K562 (cell line): ENCODE data around the gene SH3GL3. TPM values are rescaled to one million over a fixed set of nuclear protein-coding genes. Genes with fewer than 3 reads are reported as not detected.

Experiments used
- ATAC-seq: fragments of 200-7000 bp; cut with Tn5 transposase; 3 replicates; pipeline ENCODE4 v1.9.1; 2020; ENCODE audit warnings: moderate library complexity
- BruUV-seq: library from RNA; stranded (reverse); fragments of 400-500 nt; replicated peaks from 2 replicates; lab custom pipeline; 2021; lab: Mats Ljungman, UMichigan
- CTCF ChIA-PET: fragments of 300-600 bp; formaldehyde crosslinking; extraction: SDS; loops from one replicate; lab custom pipeline; 2021; ENCODE audit warnings: low intra/inter-chr PET ratio; lab: Yijun Ruan, JAX
- POLR2A ChIA-PET: fragments of 300-600, 350-650 bp; sonication (Branson Sonifier 250); formaldehyde crosslinking; extraction: SDS; loops from one replicate; lab custom pipeline; 2021; ENCODE audit warnings: antibody characterized with exemption, inconsistent platforms; lab: Yijun Ruan, JAX
- DNase-seq, 4 experiments: peaks; one replicate each; pipeline versions ENCODE4 v3.0.0 to v3.0.0-alpha.2; 2011 to 2018; ENCODE audit warnings: low spot score in 3 of 4, mixed read lengths in 3 of 4; ENCODE audit errors: extremely low read depth in 1 of 4
- FAIRE-seq: peaks from 2 replicates; lab custom pipeline; 2011; peaks lifted over from hg19 to GRCh38; lab: Jason Lieb, UNC
- H2AFZ ChIP-seq: 2 replicates; pipeline ENCODE4 v1.6.0; 2011; ENCODE audit warnings: low read depth, low read length, control low read depth, inconsistent platforms
- H3K27ac ChIP-seq: fragments of 200-600 bp; 3 replicates; pipeline ENCODE4 v1.8.0; 2011; ENCODE audit warnings: low read depth, mild to moderate bottlenecking, control low read depth, inconsistent platforms, low read length, moderate library complexity, mixed read lengths; ENCODE audit errors: extremely low read depth
- H3K27me3 ChIP-seq, 2 experiments: fragments of 300-600 bp in 1 of 2; 2 replicates in 1 of 2; 3 replicates in 1 of 2; pipeline versions ENCODE4 v1.6.0 to v1.8.0; 2011; ENCODE audit warnings: inconsistent platforms in 2 of 2, low read length in 2 of 2, mild to moderate bottlenecking in 1 of 2, mixed read lengths in 1 of 2, moderate library complexity in 1 of 2; ENCODE audit not compliant: control insufficient read depth in 2 of 2, insufficient read depth in 2 of 2
- H3K36me3 ChIP-seq: fragments of 300-600 bp; 3 replicates; pipeline ENCODE4 v1.8.0; 2011; ENCODE audit warnings: mild to moderate bottlenecking, low read length, inconsistent platforms; ENCODE audit not compliant: control insufficient read depth, insufficient read depth
- H3K4me1 ChIP-seq, 2 experiments: fragments of 200-600 bp in 1 of 2; replicated peaks in 1 of 2; 2 replicates in 1 of 2; 3 replicates in 1 of 2; pipeline versions ENCODE4 v1.5.1 to v1.8.0; 2011; ENCODE audit warnings: inconsistent platforms in 2 of 2, low read length in 2 of 2, mild to moderate bottlenecking in 1 of 2, mixed read lengths in 1 of 2, moderate library complexity in 1 of 2; ENCODE audit not compliant: control insufficient read depth in 2 of 2, insufficient read depth in 2 of 2
- H3K4me2 ChIP-seq: 2 replicates; pipeline ENCODE4 v1.6.1; 2011; ENCODE audit warnings: low read length, control low read depth, inconsistent platforms, mixed read lengths; ENCODE audit not compliant: insufficient read depth
- H3K4me3 ChIP-seq: fragments of 200-600 bp; sonication (generic), shearing (Covaris generic); 2 replicates; pipeline ENCODE4 v1.5.1; 2016; ENCODE audit warnings: control low read depth, inconsistent platforms
- H3K79me2 ChIP-seq: fragments of 200-600 bp; 3 replicates; pipeline ENCODE4 v1.8.0; 2011; ENCODE audit warnings: low read length, inconsistent platforms; ENCODE audit not compliant: control insufficient read depth, insufficient read depth
- H3K9ac ChIP-seq, 2 experiments: 2 replicates each; pipeline versions ENCODE4 v1.6.0 to v1.6.1; 2011; ENCODE audit warnings: low read depth in 2 of 2, low read length in 2 of 2, control low read depth in 1 of 2, inconsistent platforms in 1 of 2, mild to moderate bottlenecking in 1 of 2, mixed read lengths in 1 of 2; ENCODE audit not compliant: insufficient read depth in 1 of 2
- H3K9me1 ChIP-seq: one replicate; pipeline ENCODE4 v1.6.0; 2011; ENCODE audit warnings: inconsistent platforms, mild to moderate bottlenecking, low read length, moderate library complexity; ENCODE audit not compliant: control insufficient read depth, insufficient read depth
- H3K9me3 ChIP-seq: replicated peaks from 2 replicates; pipeline ENCODE4 v1.5.1; 2011; ENCODE audit warnings: low read depth, low read length, inconsistent platforms; ENCODE audit not compliant: control insufficient read depth, insufficient read depth
- H4K20me1 ChIP-seq: replicated peaks from 2 replicates; pipeline ENCODE4 v1.6.1; 2011; ENCODE audit warnings: low read length, inconsistent platforms, mixed read lengths; ENCODE audit not compliant: control insufficient read depth, insufficient read depth
- CEBPB ChIP-seq: fragments of 450-650 bp; IDR thresholded peaks from 2 replicates; pipeline ENCODE4 v1.6.1; 2016; ENCODE audit warnings: missing genetic modification characterization, missing compliant biosample characterization
- CEBPG ChIP-seq, 3 experiments: fragments of 200-800 bp in 1 of 3; sonication (Bioruptor generic) in 1 of 3; sonication (generic) in 1 of 3; formaldehyde crosslinking in 1 of 3; IDR thresholded peaks in 2 of 3; conservative IDR thresholded peaks in 1 of 3; 2 replicates each; pipeline versions ENCODE4 v1.6.1 to v1.8.0; 2016 to 2022; ENCODE audit warnings: missing compliant biosample characterization in 2 of 3, missing genetic modification characterization in 2 of 3, mild to moderate bottlenecking in 1 of 3, missing genetic modification reagents in 1 of 3
- TRIM24 ChIP-seq, 2 experiments: fragments of 450-650 bp; IDR thresholded peaks; 2 replicates each; pipeline ENCODE4 v1.6.1; 2016
- U2AF2 ChIP-seq: fragments of 200-400 bp; formaldehyde crosslinking; optimal IDR thresholded peaks from 2 replicates; pipeline ENCODE3; 2017; ENCODE audit warnings: low read depth, mild to moderate bottlenecking, low read length
- USF2 ChIP-seq: sonication (generic); formaldehyde crosslinking; IDR thresholded peaks from 2 replicates; pipeline ENCODE4 v1.5.0; 2020; ENCODE audit warnings: missing genetic modification reagents
- WGBS: fragments of 100-300 bp; shearing (Covaris generic); methylation state at CpG from one replicate; pipeline ENCODE4 v1.1.6; 2016; ENCODE audit warnings: low coverage, mixed read lengths; ENCODE audit not compliant: insufficient coverage; ENCODE audit errors: missing lambda C conversion rate; 5-methylcytosine and 5-hydroxymethylcytosine counted together
- in situ Hi-C: fragments of 300-500 bp; cut with MboI; formaldehyde crosslinking; loops from 4 replicates; pipeline ENCODE4 v1.15.0; 2018; ENCODE audit warnings: inconsistent platforms, mixed read lengths
- intact Hi-C: fragments of 100-400 bp; cut with micrococcal nuclease; formaldehyde crosslinking; loops from 2 replicates; pipeline ENCODE4 v1.14.2; 2022
- polyA plus RNA-seq, 8 experiments: library from polyadenylated mRNA; depleted of rRNA in 4 of 8; stranded (reverse) in 5 of 8; unstranded in 3 of 8; fragments of >200 nt; fragmentation: Nextera tagmentation in 2 of 8; fragmentation: Illumina TruSeq in 1 of 8; extraction: Ambion mirVana in 2 of 8; extraction: Trizol in 1 of 8; gene quantifications; 2 replicates each; pipeline versions ENCODE4 v1.2.1 to v1.2.3, GENCODE V29; 2011 to 2014; ENCODE audit warnings: inconsistent platforms in 1 of 8, missing spikeins in 1 of 8
- total RNA-seq, 7 experiments: library from RNA; depleted of rRNA in 6 of 7; stranded (reverse); fragments of >200 nt in 6 of 7; fragmentation: Illumina TruSeq in 2 of 7; extraction: Trizol in 2 of 7; gene quantifications; 2 replicates each; pipeline versions ENCODE4 v1.2.1 to v1.2.3, GENCODE V29; 2011 to 2021; ENCODE audit warnings: low replicate concordance in 1 of 7

The SH3GL3 gene
- total and polyA plus RNA-seq, 9 of the 15 experiments (the other 6 are each of a cell fraction or from before 2014, with no cell fraction given), result 3.9 to 16.0 (median 9.7) TPM

- TF ChIP-seq USF2 (CRISPR knock-in tag) (no peak), U2AF2 (no peak)
- TF ChIP-seq, all 486 proteins: peak for 0
Measured at GRCh38 chr15:83435202-83435601, 11.9 kb upstream of the SH3GL3 start (continued).

- Histone ChIP-seq H3K4me2 (no peak overlapping the region), H3K9ac (no peak overlapping the region), H3K79me2 (no peaks in the 10 kb centered on the region), H3K36me3 (no peaks in the 10 kb centered on the region), H4K20me1 (0 out of 2 replicates have a peak, but pooled peaks cover 7% of the 10 kb centered on the region), H2AFZ (no peak overlapping the region), H3K9me1 (no peaks in the 10 kb centered on the region), H3K27me3 (peaks cover 0 to 2% of the 10 kb centered on the region in 2 experiments; a peak in 2 of 5 replicates), H3K9me3 (no peaks in the 10 kb centered on the region), H3K4me3 (no peak overlapping the region), H3K27ac (no peak overlapping the region), H3K4me1 (no peaks in the 10 kb centered on the region)
- ATAC-seq, result no peak
- DNase-seq, result no peak
- intact Hi-C loops, result loop anchor here (1.0 to 10.0 kb wide), 4 partner anchors 187 to 589 kb away; partner anchors contain the start of gene C15orf40
- WGBS, result 14% methylated on average over 8 of the region's 8 CpGs
- TF ChIP-seq CEBPG (CRISPR knock-in tag; IDR thresholded peaks at IDR 0.05) (0 out of 2 replicates have a peak, but pooled peaks have one; percentile 21), CEBPG (tag; conservative IDR thresholded peaks at IDR 0.05 in 1 of 2, IDR thresholded peaks at IDR 0.05 in 1 of 2) (peak; percentile 66 to 89), TRIM24 (IDR thresholded peaks at IDR 0.05) (no peak), CEBPB (tag) (peak; percentile 88)
- ChIA-PET POLR2A (interaction anchor here (0.5 to 2.0 kb wide), 2 partner anchors 11 to 142 kb away, joined by 3 to 6 read pairs; partner anchors contain the start of gene SH3GL3), CTCF (interaction anchor here (1.1 to 5.9 kb wide), 4 partner anchors 124 to 189 kb away, joined by 4 to 54 read pairs (median 20); no protein-coding TSS in a partner anchor)
- in situ Hi-C loops, result loop anchor here (5.0 to 10.0 kb wide), 2 partner anchors 122 to 589 kb away; no protein-coding TSS in a partner anchor
- no TSS peak for BruUV-seq
- FAIRE-seq, result no peak
Measured at GRCh38 chr15:83435782-83436181, 11.4 kb upstream of the SH3GL3 start.
